Right atrium auricular region (tissue), 2 donors: ENCODE results near the gene SCN8A. TPM values are rescaled to one million over a fixed set of nuclear protein-coding genes. Genes with fewer than 3 reads are reported as not detected.
"Not testable (repeated sequence)": the region's sequence is repeated elsewhere in the genome, so short reads cannot be mapped to it uniquely, and the experiment has no call there.

ENCODE experiments used
- DNase-seq: peaks from one replicate; pipeline ENCODE4 v3.0.0-alpha.2; 2019; ENCODE audit warnings: low spot score
- H3K27ac ChIP-seq, 2 donors: fragments of 200-600 bp; sonication (generic); 1 replicate in 1 of 2; 2 replicates in 1 of 2; pipeline ENCODE4 v1.5.1; 2016 to 2019
- H3K27me3 ChIP-seq, 2 donors: fragments of 200-600 bp; sonication (generic); one replicate each; pipeline versions ENCODE4 v1.5.1 to v1.6.0; 2017 to 2019
- H3K36me3 ChIP-seq: fragments of 200-600 bp; sonication (generic); one replicate; pipeline ENCODE4 v1.5.1; 2016
- H3K4me1 ChIP-seq, 2 donors: fragments of 200-600 bp; sonication (generic); one replicate each; pipeline versions ENCODE4 v1.5.1 to v1.6.0; 2017 to 2019
- H3K4me3 ChIP-seq, 2 donors: fragments of 200-600 bp; sonication (generic); 1 replicate in 1 of 2; 2 replicates in 1 of 2; pipeline ENCODE4 v1.5.1; 2017 to 2019; ENCODE audit warnings: mild to moderate bottlenecking in 1 of 2, moderate library complexity in 1 of 2
- H3K9me3 ChIP-seq, 2 donors: fragments of 200-600 bp; sonication (generic); one replicate each; pipeline ENCODE4 v1.5.1; 2019
- total RNA-seq, 2 donors: library from RNA; depleted of rRNA; stranded (reverse); fragments of >200 nt; gene quantifications; one replicate each; pipeline ENCODE4 v1.1.0, GENCODE V29; 2016
- TF ChIP-seq, protein P1 (sequence below), 2 donors: fragments of 200-600 bp; sonication (generic); IDR thresholded peaks; one replicate each; pipeline ENCODE4 v1.5.1; 2019; ENCODE audit warnings: antibody characterized with exemption in 2 of 2

The SCN8A gene
- total RNA-seq, 2 donors from 2014 or later, result 0.19 to 0.24 TPM

DNA sequence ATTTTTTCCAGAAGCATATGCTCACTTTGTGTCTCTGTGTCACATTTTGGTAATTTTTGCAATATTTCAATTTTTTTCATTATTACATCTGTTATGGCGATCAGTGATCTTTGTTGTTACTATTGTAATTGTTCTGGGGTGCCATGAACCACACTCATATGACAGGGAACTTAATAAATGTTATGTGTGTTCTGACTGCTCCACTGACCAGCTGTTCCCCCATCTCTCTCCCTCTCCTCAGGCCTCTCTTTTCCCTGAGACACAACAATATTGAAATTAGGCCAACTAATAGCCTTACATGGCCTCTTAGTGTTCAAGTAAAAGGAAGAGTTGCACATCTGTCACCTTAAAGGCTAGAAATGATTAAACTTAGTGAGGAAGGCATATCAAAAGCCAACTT is 46.0 kb downstream of the SCN8A start:
- DNase-seq, result no peak
- H3K4me1 ChIP-seq, result no peaks in the 10 kb centered on the region
- H3K36me3 ChIP-seq, result no peaks in the 10 kb centered on the region
- H3K27ac ChIP-seq, result no peak overlapping the region
- peaks cover 0 to 16% of the 10 kb centered on the region in 2 donors for H3K9me3 ChIP-seq
- TF ChIP-seq, protein P1, sequence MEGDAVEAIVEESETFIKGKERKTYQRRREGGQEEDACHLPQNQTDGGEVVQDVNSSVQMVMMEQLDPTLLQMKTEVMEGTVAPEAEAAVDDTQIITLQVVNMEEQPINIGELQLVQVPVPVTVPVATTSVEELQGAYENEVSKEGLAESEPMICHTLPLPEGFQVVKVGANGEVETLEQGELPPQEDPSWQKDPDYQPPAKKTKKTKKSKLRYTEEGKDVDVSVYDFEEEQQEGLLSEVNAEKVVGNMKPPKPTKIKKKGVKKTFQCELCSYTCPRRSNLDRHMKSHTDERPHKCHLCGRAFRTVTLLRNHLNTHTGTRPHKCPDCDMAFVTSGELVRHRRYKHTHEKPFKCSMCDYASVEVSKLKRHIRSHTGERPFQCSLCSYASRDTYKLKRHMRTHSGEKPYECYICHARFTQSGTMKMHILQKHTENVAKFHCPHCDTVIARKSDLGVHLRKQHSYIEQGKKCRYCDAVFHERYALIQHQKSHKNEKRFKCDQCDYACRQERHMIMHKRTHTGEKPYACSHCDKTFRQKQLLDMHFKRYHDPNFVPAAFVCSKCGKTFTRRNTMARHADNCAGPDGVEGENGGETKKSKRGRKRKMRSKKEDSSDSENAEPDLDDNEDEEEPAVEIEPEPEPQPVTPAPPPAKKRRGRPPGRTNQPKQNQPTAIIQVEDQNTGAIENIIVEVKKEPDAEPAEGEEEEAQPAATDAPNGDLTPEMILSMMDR (IDR thresholded peaks at IDR 0.05), result no peak
- H3K27me3 ChIP-seq, result no peaks in the 10 kb centered on the region
- H3K4me3 ChIP-seq, result no peak overlapping the region

- Histone ChIP-seq H3K36me3 (no peaks in the 10 kb centered on the region), H3K27me3 (no peaks in the 10 kb centered on the region), H3K9me3 (peaks cover 0 to 16% of the 10 kb centered on the region in 2 donors), H3K4me1 (no peaks in the 10 kb centered on the region), H3K27ac (no peak overlapping the region), H3K4me3 (no peak overlapping the region)
- DNase-seq, result no peak
- TF ChIP-seq, protein P1 (IDR thresholded peaks at IDR 0.05), result no peak
Measured at GRCh38 chr12:51639361-51639760, 48.3 kb downstream of the SCN8A start.

DNA sequence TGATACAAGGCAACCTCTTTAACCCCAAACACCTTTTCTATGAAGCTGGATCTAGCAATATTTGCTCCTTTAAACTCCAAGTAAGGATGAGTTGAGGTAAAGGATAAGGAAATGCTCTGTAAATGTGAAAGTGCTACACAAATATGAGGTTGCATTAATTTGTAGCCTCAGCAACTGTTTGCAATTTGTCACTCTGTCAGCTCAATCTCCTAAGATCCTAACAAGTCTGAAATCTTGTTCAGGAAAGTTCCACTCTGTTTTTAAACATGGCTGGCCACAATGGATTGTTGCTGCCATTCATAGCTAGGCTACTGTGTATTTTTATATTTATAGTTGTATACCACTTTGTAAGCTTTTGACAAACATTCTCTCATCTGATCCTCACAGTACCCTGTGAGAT is 51.3 kb downstream of the SCN8A start:
- Histone ChIP-seq H3K4me1 (no peaks in the 10 kb centered on the region), H3K27ac (no peak overlapping the region), H3K27me3 (no peaks in the 10 kb centered on the region), H3K36me3 (no peaks in the 10 kb centered on the region), H3K9me3 (peaks cover 0 to 11% of the 10 kb centered on the region in 2 donors), H3K4me3 (no peak overlapping the region)
- DNase-seq, result no peak
- TF ChIP-seq, protein P1 (IDR thresholded peaks at IDR 0.05), result no peak

DNA sequence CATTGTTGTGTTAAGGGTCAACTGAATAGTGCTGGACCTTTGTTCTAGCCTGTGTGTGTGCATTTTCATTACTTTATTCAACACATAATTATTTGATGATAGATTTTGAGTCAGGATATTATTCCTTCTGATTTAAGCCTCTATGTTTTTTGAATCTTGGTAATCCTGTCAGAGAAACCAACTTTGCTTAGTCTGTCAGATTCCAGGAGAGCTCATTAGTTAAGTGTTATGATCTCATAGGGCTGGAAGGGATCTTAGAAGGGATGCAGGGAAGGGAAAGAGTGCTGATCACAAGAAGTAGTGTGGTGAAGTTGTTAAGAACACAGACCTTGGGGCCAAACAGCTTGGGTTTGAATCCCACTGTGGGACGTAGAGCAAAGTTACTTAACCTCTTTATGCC is 52.9 kb downstream of the SCN8A start:
- Histone ChIP-seq H3K36me3 (no peaks in the 10 kb centered on the region), H3K4me3 (no peak overlapping the region), H3K9me3 (no peaks in the 10 kb centered on the region), H3K27ac (no peak overlapping the region), H3K27me3 (no peaks in the 10 kb centered on the region), H3K4me1 (no peaks in the 10 kb centered on the region)
- DNase-seq, result no peak
- TF ChIP-seq, protein P1 (IDR thresholded peaks at IDR 0.05), result no peak

DNA sequence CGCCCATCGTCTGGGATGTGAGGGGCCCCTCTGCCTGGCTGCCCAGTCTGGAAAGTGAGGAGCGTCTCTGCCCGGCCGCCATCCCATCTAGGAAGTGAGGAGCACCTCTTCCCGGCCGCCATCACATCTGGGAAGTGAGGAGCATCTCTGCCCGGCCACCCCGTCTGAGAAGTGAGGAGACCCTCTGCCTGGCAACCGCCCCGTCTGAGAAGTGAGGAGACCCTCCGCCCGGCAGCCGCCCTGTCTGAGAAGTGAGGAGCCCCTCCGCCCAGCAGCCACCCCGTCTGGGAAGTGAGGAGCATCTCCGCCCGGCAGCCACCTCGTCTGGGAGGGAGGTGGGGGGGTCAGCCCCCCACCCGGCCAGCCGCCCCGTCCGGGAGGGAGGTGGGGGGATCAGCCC is 53.7 kb downstream of the SCN8A start:
- H3K9me3 ChIP-seq, H3K27ac ChIP-seq, H3K27me3 ChIP-seq, H3K36me3 ChIP-seq, DNase-seq, H3K4me1 ChIP-seq, H3K4me3 ChIP-seq: not testable (repeated sequence)

DNA sequence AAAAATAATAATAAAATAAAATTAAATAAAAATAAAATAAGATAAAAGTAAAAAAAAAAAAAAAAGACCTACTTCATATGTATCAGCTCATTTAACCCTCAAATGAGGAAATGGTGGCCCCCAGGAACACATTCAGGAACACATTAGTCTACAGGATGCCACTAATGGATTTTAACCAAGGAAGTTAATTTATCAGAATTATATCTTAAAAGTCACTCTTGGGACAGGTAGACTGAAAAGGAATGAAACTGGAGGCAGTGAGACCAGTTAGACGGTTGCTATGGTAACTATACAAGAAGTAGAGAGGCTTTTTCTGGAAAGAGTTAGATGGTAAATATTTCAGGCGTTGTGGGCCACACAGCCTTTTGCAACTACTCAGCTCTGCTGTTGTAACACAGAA is 54.9 kb downstream of the SCN8A start:
- peaks cover 0 to 12% of the 10 kb centered on the region in 2 donors for H3K9me3 ChIP-seq
- H3K27ac ChIP-seq, result no peak overlapping the region
- H3K27me3 ChIP-seq, result no peaks in the 10 kb centered on the region
- no peaks in the 10 kb centered on the region for H3K4me1 ChIP-seq
- H3K36me3 ChIP-seq, result no peaks in the 10 kb centered on the region
- H3K4me3 ChIP-seq, result no peak overlapping the region
- no peak for DNase-seq
- TF ChIP-seq, protein P1 (IDR thresholded peaks at IDR 0.05), result no peak
